Activated effector memory CD4-positive, alpha-beta T cell treated with Interleukin-2 at 50 U/mL for 16 hours (primary cell): ENCODE measurements around the gene USP36.

Source experiments
- DNase-seq: peaks from one replicate; pipeline ENCODE4 v3.0.0-alpha.2; 2020

Gene USP36

GRCh38 chr17:78808163-78808562 is 32.5 kb downstream of the USP36 start:
- DNase-seq: no peak

DNA sequence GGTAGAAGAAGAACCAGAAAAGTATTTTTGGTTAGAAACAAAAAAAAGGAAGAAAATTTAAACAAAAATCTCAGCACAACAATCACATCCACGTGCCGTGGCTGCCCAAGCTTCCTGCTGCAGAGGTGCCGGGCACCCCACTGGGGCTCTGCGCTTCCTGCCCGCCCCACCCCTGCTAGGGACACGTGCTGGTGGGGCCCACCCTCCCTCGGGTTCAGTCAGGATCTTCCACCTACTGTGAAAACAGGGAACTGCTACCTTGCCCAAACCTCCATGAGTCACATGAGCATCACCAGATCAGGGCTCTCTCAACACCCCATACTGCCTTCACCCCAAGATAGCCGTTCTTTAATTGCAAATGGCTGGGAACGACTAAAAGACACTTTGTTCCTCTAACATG is 34.2 kb downstream of the USP36 start:
- no peak for DNase-seq

DNA sequence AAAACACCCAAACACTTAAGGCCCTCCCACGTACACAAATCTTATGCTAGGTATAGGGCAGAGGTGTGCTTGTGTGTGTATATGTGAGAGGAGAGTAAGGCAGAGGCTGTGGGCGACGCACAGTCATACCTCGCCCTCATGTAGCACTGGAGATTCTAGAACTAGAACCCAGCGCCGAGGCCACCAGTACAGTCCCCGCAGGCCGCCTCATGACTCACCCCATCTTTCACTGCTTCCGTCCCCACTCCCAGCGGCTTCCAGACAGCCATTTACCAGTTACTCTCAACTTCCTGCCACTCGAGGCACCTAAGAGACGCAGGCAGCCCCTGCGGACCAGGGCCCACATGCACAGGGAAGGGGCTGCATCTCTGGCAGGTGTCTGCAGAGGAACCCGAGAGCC is 35.3 kb downstream of the USP36 start:
- peak; percentile 72 for DNase-seq

- no peak for DNase-seq
Observed at GRCh38 chr17:78804777-78805176, 35.8 kb downstream of the USP36 start.

- no peak for DNase-seq
Observed at GRCh38 chr17:78803186-78803845, 37.3 kb downstream of the USP36 start.

GRCh38 chr17:78802459-78802858 is 38.2 kb downstream of the USP36 start:
- no peak for DNase-seq

DNA sequence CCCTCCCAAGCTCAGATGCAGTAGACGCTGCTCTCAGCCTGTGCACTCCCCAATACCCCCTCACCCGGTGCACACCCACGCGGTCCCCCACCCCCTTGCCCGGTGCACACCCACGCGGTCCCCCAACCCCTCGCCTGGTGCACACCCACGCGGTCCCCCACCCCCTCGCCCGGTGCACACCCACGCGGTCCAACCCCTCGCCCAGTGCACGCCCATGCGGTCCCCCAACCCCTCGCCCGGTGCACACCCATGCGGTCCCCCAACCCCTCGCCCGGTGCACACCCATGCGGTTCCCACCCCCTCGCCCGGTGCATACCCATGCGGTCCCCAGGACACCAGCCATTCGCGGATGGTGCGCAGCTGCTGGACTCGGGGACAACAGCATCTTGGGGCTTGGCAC is 38.6 kb downstream of the USP36 start:
- DNase-seq: no peak

GRCh38 chr17:78800132-78800931 is 40.3 kb downstream of the USP36 start:
- DNase-seq: no peak

GRCh38 chr17:78798695-78799559 is 41.7 kb downstream of the USP36 start:
- no peak for DNase-seq

- DNase-seq: no peak
Observed at GRCh38 chr17:78797691-78798585, 42.7 kb downstream of the USP36 start.

- no peak for DNase-seq
Observed at GRCh38 chr17:78797213-78797612, 43.4 kb downstream of the USP36 start.

DNA sequence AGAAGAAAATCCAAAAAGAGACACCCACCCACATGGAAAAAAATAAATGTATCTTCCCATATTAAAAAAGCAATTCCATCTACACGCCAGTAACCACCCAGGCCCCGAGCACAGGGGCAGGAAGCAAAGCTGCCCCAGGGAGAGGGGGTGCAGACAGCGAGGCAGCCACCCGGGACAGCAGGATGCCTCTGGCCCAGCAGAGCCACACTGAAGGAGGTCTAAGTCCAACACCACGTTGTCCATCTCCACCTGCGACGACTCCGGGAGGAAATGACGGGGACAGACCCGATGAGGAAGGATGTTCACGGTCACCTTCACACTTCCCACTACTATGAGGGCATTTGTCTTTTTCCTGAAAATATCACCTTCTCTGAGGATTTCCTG is 44.1 kb downstream of the USP36 start:
- DNase-seq: no peak

- DNase-seq: no peak
Observed at GRCh38 chr17:78795861-78796516, 44.6 kb downstream of the USP36 start.

DNA sequence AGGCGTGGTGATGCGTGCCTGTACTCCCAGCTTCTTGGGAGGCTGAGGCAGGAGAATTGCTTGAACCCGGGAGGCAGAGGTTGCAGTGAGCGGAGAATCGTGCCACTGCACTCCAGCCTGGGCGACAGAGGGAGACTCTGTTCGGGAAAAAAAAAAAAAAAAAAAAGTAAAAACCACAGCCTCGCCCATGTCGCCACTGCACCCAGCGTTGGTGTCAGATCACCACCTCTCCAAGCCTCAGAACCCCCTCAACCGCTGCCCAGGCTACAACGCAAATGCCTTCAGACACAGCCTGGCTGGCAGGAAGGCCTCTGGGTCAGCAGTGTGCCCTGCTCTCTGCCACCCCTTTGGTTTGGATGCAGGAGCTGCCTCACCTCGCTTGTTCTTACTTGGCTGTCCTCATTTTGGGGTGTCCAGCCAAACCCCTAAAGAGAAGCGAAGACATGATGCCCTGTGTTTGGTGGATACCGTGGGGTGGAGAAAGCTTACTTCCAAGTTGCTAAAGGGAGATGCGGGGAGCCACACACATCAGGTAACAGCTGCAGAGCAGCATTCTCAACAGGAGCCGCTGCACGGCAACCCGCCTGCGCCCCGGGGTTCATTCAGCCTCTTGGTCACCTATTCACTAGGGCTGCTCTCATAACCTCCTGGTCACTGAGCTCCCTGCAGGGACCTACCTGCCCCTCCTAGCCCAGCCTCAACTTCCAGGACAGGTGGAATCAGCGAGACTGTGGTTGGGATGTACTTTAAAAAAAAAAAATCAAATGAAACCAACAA is 45.6 kb downstream of the USP36 start:
- DNase-seq: no peak

DNA sequence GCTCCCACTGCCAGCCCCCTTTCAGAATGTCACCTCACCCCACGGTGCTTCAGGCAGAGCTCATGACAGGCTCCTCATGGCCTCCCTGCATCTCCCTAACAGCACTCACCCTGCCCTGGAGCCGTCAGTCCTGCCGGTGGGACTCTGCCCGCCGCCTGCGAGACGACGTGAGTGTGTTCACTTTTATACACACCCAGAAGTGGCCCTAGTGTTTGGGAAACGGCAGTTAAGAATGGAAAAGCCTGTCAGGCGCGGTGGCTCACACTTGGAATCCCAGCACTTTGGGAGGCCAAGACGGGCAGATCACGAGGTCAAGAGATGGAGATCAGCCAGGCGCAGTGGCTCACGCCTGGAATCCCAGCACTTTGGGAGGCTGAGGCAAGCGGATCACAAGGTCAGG is 46.2 kb downstream of the USP36 start:
- DNase-seq: no peak

GRCh38 chr17:78793968-78794367 is 46.6 kb downstream of the USP36 start:
- no peak for DNase-seq

DNA sequence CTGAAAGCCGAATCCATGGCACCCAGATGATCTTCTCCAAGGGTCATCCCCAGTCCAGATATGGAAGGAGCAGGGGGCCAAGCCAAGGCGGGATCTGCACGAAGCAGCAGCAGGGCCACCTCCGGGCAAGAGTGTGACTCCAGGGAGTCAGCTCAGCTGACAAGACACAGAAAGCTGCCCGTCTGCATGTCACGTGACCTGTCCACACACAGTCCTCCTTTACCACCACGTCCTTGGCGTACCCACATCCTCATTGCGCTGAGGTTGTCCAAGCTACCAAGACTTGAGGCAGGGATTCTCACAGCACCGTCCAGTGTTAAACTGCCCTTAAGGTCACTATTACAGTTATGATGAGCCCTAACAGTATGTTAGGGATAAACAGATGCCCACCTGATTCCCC is 47.2 kb downstream of the USP36 start:
- no peak for DNase-seq

- no peak for DNase-seq
Observed at GRCh38 chr17:78791840-78792709, 48.5 kb downstream of the USP36 start.

DNA sequence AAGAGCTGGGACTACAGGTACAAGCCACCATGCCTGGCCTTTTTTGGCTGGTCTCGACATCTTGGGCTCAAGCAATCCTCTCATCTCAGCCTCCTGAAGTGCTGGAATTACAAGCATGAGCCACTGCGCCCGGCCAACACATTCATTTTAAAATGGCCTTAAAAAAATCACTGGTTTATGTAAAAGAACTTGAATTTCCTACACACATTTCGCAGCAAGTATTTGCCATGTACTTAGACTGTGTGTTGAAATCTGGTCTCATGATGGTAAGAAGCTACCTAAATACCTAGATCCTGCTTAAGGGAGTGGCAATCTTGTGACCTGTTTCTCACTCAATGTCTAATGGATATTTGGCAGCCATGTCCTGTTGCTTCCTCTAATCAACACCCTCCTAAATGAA is 50.1 kb downstream of the USP36 start:
- DNase-seq: no peak

- DNase-seq: peak; percentile 60
Observed at GRCh38 chr17:78789663-78790181, 50.9 kb downstream of the USP36 start.
